Iris pigment epithelial cell (primary cell): ENCODE data around the gene ZNF888.
A peak's percentile ranks its signal among the peaks of the same experiment; 100 is the strongest.
"Not testable (repeated sequence)": the region's sequence is repeated elsewhere in the genome, so short reads cannot be mapped to it uniquely, and the experiment has no call there.

Experiments used
- DNase-seq: peaks from one replicate; pipeline ENCODE4 v3.0.0-alpha.2; 2011; ENCODE audit warnings: low read depth

ZNF888 gene

GRCh38 chr19:52922841-52923777, at the start of gene ZNF888:
Gene ZNF888, minus strand, starts transcription at chr19:52923428. Its CDS starts 5,555 bp downstream, at chr19:52917873.
- peak; percentile 85 for DNase-seq

DNA sequence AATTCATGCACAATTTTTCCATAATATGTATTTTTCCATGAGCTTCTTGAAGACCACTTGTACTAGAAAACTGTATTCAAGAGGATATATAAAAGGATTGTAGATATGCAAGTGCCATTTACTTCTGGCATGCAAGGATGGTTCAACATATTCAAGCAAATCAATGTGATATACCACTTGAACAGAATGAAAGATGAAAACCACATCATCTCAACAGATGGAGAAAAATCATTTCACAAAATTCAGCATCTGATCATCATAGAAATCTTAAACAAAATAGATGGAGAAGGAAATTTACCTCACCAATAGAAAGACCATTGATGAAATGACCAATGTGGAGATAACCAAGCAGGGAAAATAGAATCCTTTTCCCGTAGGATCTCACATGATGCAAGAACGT, 44.5 kb upstream of the ZNF888 start:
- no peak for DNase-seq

- no peak for DNase-seq
These were observed 40.0 kb upstream of the ZNF888 start for GRCh38 chr19:52963247-52963618.

DNA sequence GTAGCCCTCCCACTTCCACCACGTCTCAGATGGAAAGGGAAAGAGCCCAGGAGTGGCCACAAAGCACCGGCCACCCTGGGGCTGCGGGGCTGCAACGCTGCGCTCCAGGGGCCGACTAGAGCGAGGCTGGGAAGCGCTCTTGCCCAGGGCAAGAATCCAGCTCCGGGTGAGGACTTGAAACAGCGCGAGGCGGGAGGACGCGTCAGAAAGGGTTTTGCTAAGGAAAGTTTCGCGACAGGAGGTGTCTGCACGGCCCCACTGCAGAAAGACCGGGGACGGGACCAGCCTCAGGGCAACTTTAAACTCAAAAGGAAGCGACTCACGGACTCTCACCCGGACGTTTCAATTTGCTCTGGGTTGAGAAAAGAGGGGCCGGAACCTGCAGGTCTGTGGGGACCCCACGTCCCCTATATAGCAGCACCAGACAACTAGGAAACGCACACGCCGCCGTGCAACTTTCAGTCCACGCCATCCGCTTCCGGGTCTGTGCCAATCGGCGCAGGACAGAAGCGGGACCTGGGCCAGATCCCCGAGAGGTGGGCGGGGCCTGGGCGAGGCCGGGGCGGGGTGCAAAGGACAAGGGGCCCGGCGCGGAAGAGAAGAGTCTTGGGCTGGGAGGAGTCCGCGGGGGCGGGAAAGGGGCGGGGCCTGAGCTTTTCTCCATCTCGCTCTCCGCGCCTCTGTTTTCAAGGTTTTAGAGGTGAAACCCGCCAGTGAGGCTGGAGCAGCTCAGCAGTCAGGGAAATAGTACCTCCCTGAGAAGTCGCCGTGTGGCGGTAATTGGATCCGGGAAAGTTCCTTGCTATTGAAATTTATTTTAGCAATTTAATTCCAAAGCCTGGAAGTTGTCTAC, 39.4 kb upstream of the ZNF888 start, which contains the start of gene ZNF816:
TSS of gene ZNF816 (minus strand) at position 488 of the 853 bp plus-strand sequence. CDS start 6,792 bp downstream, outside the sequence.
- DNase-seq = peak; percentile 96

DNA sequence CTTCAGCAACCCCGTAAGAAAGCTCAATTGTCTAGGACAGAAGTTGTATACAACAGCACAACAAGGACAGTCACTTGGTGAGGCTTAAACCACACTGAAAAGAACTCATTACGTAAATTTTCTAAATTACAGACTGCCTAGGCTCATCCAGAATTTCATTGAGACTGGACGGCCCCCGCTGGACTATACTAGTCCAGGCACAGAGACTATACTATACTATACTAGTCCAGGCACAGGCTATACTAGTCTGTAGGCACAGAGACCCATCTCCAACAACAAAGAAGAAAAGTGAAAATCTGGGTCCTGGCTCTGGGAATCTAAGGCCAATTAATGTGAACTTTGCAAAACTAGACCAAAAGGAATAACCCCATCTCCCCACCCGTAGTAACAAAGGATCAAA, 38.8 kb upstream of the ZNF888 start:
- peak; percentile 3 for DNase-seq

- no peak for DNase-seq
These were observed 36.5 kb upstream of the ZNF888 start for GRCh38 chr19:52959613-52960295.

DNA sequence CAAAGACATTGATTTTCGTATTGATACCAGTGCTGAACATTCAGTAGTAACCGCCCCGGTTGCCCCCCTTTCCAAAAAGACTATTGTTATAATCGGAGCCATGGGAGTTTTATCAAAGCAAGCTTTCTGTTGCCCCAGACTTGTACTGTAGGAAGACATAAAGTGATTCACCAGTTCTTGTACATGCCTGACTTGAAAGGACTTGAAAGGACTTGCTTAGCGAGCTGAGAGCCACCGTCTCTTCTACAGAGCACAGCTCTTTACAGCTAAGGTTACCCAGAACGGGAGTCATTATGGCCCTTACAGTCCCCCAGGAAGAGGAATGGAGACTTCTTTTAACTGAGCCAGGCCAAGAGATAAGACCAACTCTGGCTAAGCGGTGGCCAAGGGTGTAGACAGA, 34.4 kb upstream of the ZNF888 start:
- no peak for DNase-seq

- no peak for DNase-seq
These were observed 33.7 kb upstream of the ZNF888 start for GRCh38 chr19:52956917-52957316.

- DNase-seq = no peak
These were observed 26.2 kb upstream of the ZNF888 start for GRCh38 chr19:52949422-52949821.

DNA sequence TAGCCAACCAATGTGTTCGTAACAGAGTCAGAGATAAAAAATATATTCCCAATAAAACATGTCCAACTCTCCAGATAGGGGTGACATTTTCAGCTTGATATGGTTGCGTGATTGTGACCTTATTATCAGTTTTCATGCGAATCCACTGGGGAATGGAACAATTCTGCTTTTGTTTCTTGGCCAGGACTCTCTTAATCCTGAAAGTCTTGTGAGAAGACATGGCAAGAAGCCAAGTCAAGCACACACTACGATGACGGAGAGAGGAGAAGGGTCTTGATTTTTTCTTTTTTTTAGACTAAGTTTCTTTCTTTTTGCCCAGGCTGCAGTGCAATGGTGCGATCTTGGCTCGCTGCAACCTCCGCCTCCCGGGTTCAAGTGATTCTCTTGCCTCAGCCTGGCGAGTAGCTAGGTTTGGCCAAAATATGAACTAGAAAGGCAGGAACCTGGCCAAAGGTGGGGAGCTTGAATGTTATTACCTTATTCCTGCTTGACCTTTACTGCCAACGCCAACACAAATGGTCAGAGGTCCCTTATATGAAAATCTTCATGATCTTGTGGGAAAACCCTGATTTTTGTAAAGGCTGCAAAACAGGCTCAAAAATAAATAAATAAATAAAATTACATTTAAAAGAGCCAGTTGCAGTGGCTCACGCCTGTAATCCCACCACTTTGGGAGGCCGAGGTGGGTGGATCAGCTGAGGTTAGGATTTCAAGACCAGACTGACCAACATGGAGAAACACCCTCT, 25.0 kb upstream of the ZNF888 start:
- no peak for DNase-seq

- peak; percentile 59 for DNase-seq
These were observed 23.4 kb upstream of the ZNF888 start for GRCh38 chr19:52946322-52947310.

- no peak for DNase-seq
These were observed 22.6 kb upstream of the ZNF888 start for GRCh38 chr19:52945652-52946321.

- DNase-seq = not testable (repeated sequence)
These were observed 21.7 kb upstream of the ZNF888 start for GRCh38 chr19:52944703-52945493.

GRCh38 chr19:52943884-52944643, 20.8 kb upstream of the ZNF888 start:
- DNase-seq = no peak

GRCh38 chr19:52943134-52943883, 20.1 kb upstream of the ZNF888 start:
- DNase-seq = no peak

DNA sequence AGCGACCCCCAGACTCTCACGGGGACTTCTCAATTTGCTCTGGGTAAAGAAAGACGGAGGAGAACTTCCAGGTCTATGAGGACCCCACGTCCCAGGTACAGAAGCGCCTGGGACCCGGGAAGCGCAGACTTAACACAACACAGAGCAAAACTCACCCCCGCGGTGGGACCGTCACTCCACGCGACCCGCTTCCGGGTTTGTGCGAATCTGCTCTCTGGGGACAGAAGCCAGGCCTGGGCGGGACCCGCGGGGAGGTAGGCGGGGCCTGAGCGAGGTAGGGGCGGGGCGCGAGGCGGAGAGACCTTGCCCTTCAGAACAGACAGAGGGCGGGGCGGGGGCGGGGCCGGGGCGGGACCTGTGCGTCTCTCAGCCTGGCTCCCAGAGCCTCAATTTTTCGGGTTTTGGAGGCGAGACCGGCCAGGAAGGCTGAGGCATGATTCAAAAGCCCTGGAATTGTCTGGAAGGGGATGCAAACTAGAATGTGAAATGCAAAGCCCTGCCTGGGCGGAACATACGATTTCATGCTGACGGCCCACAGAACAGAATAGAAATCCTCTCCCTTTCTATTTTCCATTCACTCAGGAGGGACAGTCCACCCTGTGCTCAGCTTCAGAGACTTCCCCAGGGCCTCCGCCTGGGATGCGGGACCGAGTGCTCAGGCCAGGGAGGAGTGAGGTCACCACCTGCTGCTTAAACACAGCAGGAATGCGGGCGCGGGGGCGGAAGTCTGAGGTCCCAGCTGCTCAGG, 19.3 kb upstream of the ZNF888 start:
- DNase-seq = peak; percentile 74
